Esophagus muscularis mucosa (tissue), 4 donors: Measurements from ENCODE around the gene HHATL. TPM values are rescaled to one million over a fixed set of nuclear protein-coding genes. Genes with fewer than 3 reads are reported as not detected.

Experiments used
- DNase-seq: peaks from one replicate; pipeline ENCODE4 v3.0.0-alpha.2; 2017; ENCODE audit errors: extremely low spot score
- H3K27ac ChIP-seq, 4 donors: fragments of 200-600 bp; sonication (generic); replicated peaks in 1 of 4; 1 replicate in 3 of 4; 2 replicates in 1 of 4; pipeline ENCODE4 v1.5.1; 2016 to 2019; ENCODE audit warnings: mild to moderate bottlenecking in 1 of 4
- H3K27me3 ChIP-seq, 4 donors: fragments of 200-600 bp; sonication (generic); one replicate each; pipeline versions ENCODE4 v1.5.1 to v1.6.0; 2016 to 2019
- H3K36me3 ChIP-seq, 4 donors: fragments of 200-600 bp; sonication (generic); one replicate each; pipeline ENCODE4 v1.5.1; 2016 to 2019
- H3K4me1 ChIP-seq, 4 donors: fragments of 200-600 bp; sonication (generic); one replicate each; pipeline ENCODE4 v1.5.1; 2016 to 2019
- H3K4me3 ChIP-seq, 4 donors: fragments of 200-600 bp; sonication (generic); 1 replicate in 2 of 4; 2 replicates in 2 of 4; pipeline ENCODE4 v1.5.1; 2016 to 2019; ENCODE audit warnings: mild to moderate bottlenecking in 4 of 4, moderate library complexity in 1 of 4
- H3K9me3 ChIP-seq, 4 donors: fragments of 200-600 bp; sonication (generic); 1 replicate in 3 of 4; 2 replicates in 1 of 4; pipeline ENCODE4 v1.5.1; 2016 to 2019
- CTCF ChIP-seq, 3 experiments: fragments of 200-600 bp in 2 of 3; fragments of 450-650 bp in 1 of 3; sonication (generic) in 2 of 3; IDR thresholded peaks; one replicate each; pipeline ENCODE4 v1.5.1; 2017 to 2019; ENCODE audit warnings: antibody characterized with exemption in 3 of 3, mild to moderate bottlenecking in 2 of 3, moderate library complexity in 1 of 3
- EP300 ChIP-seq: sonication (generic); formaldehyde crosslinking; IDR thresholded peaks from one replicate; pipeline ENCODE4 v1.6.1; 2017; ENCODE audit warnings: antibody characterized with exemption
- POLR2A ChIP-seq: fragments of 450-650 bp; IDR thresholded peaks from one replicate; pipeline ENCODE4 v1.6.1; 2017; ENCODE audit warnings: antibody characterized with exemption, moderate library complexity, mild to moderate bottlenecking, low read depth
- POLR2AphosphoS5 ChIP-seq, 2 donors: sonication (generic); formaldehyde crosslinking; IDR thresholded peaks; one replicate each; pipeline ENCODE4 v1.6.1; 2017; ENCODE audit warnings: antibody characterized with exemption in 2 of 2
- WGBS: methylation state at CpG from one replicate; pipeline ENCODE4 v1.1.5; 2018; 5-methylcytosine and 5-hydroxymethylcytosine counted together
- intact Hi-C: fragments of 100-400 bp; cut with DNase I; formaldehyde crosslinking; loops from one replicate; pipeline ENCODE4 v1.15.1; 2023
- total RNA-seq, 4 donors: library from RNA; depleted of rRNA; stranded (reverse); fragments of >200 nt; gene quantifications; one replicate each; pipeline versions ENCODE4 v1.1.0 to v1.2.1, GENCODE V29; 2016

HHATL gene
- total RNA-seq, 4 donors from 2014 or later, result 1.5 TPM; not detected in 3

GRCh38 chr3:42705058-42705767 lies 2.6 kb upstream of the HHATL start:
- Histone ChIP-seq H3K27ac (no peak overlapping the region), H3K9me3 (no peaks in the 10 kb centered on the region), H3K4me3 (no peak overlapping the region), H3K36me3 (no peaks in the 10 kb centered on the region), H3K27me3 (peaks cover 0 to 10% (median 0%) of the 10 kb centered on the region in 4 donors), H3K4me1 (peaks cover 0 to 10% (median 0%) of the 10 kb centered on the region in 4 donors)
- DNase-seq, result no peak
- WGBS, result 91% methylated on average over 6 of the region's 7 CpGs
- intact Hi-C loops, result no loop called here
- TF ChIP-seq EP300 (no peak), POLR2A (no peak), POLR2AphosphoS5 (IDR thresholded peaks at IDR 0.05) (no peak), CTCF (IDR thresholded peaks at IDR 0.05) (no peak)

GRCh38 chr3:42704136-42704841 lies 1.7 kb upstream of the HHATL start:
- no peak overlapping the region for H3K27ac ChIP-seq
- peaks cover 0 to 10% (median 0%) of the 10 kb centered on the region in 4 donors for H3K4me1 ChIP-seq
- no peaks in the 10 kb centered on the region for H3K9me3 ChIP-seq
- H3K36me3 ChIP-seq, result no peaks in the 10 kb centered on the region
- TF ChIP-seq CTCF (IDR thresholded peaks at IDR 0.05) (no peak), EP300 (no peak), POLR2A (no peak), POLR2AphosphoS5 (IDR thresholded peaks at IDR 0.05) (no peak)
- DNase-seq, result no peak
- peaks cover 0 to 10% (median 0%) of the 10 kb centered on the region in 4 donors for H3K27me3 ChIP-seq
- WGBS, result 88% methylated on average over 7 of the region's 8 CpGs
- no peak overlapping the region for H3K4me3 ChIP-seq
- intact Hi-C loops, result no loop called here

GRCh38 chr3:42703695-42704025 lies 1.1 kb upstream of the HHATL start:
- H3K4me1 ChIP-seq, result peaks cover 0 to 10% (median 0%) of the 10 kb centered on the region in 4 donors
- no peaks in the 10 kb centered on the region for H3K36me3 ChIP-seq
- WGBS, result 82% methylated on average over 4 of the region's 5 CpGs
- no peak overlapping the region for H3K4me3 ChIP-seq
- no peak for DNase-seq
- H3K9me3 ChIP-seq, result no peaks in the 10 kb centered on the region
- no peak for TF ChIP-seq POLR2A
- TF ChIP-seq EP300, result no peak
- TF ChIP-seq CTCF (IDR thresholded peaks at IDR 0.05), result no peak
- no peak for TF ChIP-seq POLR2AphosphoS5 (IDR thresholded peaks at IDR 0.05)
- intact Hi-C loops, result no loop called here
- peaks cover 0 to 10% (median 0%) of the 10 kb centered on the region in 4 donors for H3K27me3 ChIP-seq
- no peak overlapping the region for H3K27ac ChIP-seq

- Histone ChIP-seq H3K9me3 (no peaks in the 10 kb centered on the region), H3K27ac (no peak overlapping the region), H3K27me3 (peaks cover 0 to 10% (median 0%) of the 10 kb centered on the region in 4 donors), H3K4me3 (no peak overlapping the region), H3K4me1 (peaks cover 0 to 10% (median 0%) of the 10 kb centered on the region in 4 donors), H3K36me3 (no peaks in the 10 kb centered on the region)
- intact Hi-C loops, result no loop called here
- no peak for DNase-seq
- 84% methylated on average over 3 of the region's 6 CpGs for WGBS
- TF ChIP-seq POLR2AphosphoS5 (IDR thresholded peaks at IDR 0.05) (no peak), CTCF (IDR thresholded peaks at IDR 0.05) (no peak), EP300 (no peak), POLR2A (no peak)
These were observed 540 bp upstream of the HHATL start for GRCh38 chr3:42702982-42703694.
